K562 (cell line): ENCODE data around the gene RERGL. TPM values are rescaled to one million over a fixed set of nuclear protein-coding genes. Genes with fewer than 3 reads are reported as not detected.

ENCODE experiments used
- ATAC-seq: fragments of 200-7000 bp; cut with Tn5 transposase; 3 replicates; pipeline ENCODE4 v1.9.1; 2020; ENCODE audit warnings: moderate library complexity
- BruUV-seq: library from RNA; stranded (reverse); fragments of 400-500 nt; replicated peaks from 2 replicates; lab custom pipeline; 2021; lab: Mats Ljungman, UMichigan
- CTCF ChIA-PET: fragments of 300-600 bp; formaldehyde crosslinking; extraction: SDS; loops from one replicate; lab custom pipeline; 2021; ENCODE audit warnings: low intra/inter-chr PET ratio; lab: Yijun Ruan, JAX
- POLR2A ChIA-PET: fragments of 300-600, 350-650 bp; sonication (Branson Sonifier 250); formaldehyde crosslinking; extraction: SDS; loops from one replicate; lab custom pipeline; 2021; ENCODE audit warnings: antibody characterized with exemption, inconsistent platforms; lab: Yijun Ruan, JAX
- DNase-seq, 4 experiments: peaks; one replicate each; pipeline versions ENCODE4 v3.0.0 to v3.0.0-alpha.2; 2011 to 2018; ENCODE audit warnings: low spot score in 3 of 4, mixed read lengths in 3 of 4; ENCODE audit errors: extremely low read depth in 1 of 4
- FAIRE-seq: peaks from 2 replicates; lab custom pipeline; 2011; peaks lifted over from hg19 to GRCh38; lab: Jason Lieb, UNC
- H2AFZ ChIP-seq: 2 replicates; pipeline ENCODE4 v1.6.0; 2011; ENCODE audit warnings: low read depth, low read length, control low read depth, inconsistent platforms
- H3K27ac ChIP-seq: fragments of 200-600 bp; 3 replicates; pipeline ENCODE4 v1.8.0; 2011; ENCODE audit warnings: low read depth, mild to moderate bottlenecking, control low read depth, inconsistent platforms, low read length, moderate library complexity, mixed read lengths; ENCODE audit errors: extremely low read depth
- H3K27me3 ChIP-seq, 2 experiments: fragments of 300-600 bp in 1 of 2; 2 replicates in 1 of 2; 3 replicates in 1 of 2; pipeline versions ENCODE4 v1.6.0 to v1.8.0; 2011; ENCODE audit warnings: inconsistent platforms in 2 of 2, low read length in 2 of 2, mild to moderate bottlenecking in 1 of 2, mixed read lengths in 1 of 2, moderate library complexity in 1 of 2; ENCODE audit not compliant: control insufficient read depth in 2 of 2, insufficient read depth in 2 of 2
- H3K36me3 ChIP-seq: fragments of 300-600 bp; 3 replicates; pipeline ENCODE4 v1.8.0; 2011; ENCODE audit warnings: mild to moderate bottlenecking, low read length, inconsistent platforms; ENCODE audit not compliant: control insufficient read depth, insufficient read depth
- H3K4me1 ChIP-seq, 2 experiments: fragments of 200-600 bp in 1 of 2; replicated peaks in 1 of 2; 2 replicates in 1 of 2; 3 replicates in 1 of 2; pipeline versions ENCODE4 v1.5.1 to v1.8.0; 2011; ENCODE audit warnings: inconsistent platforms in 2 of 2, low read length in 2 of 2, mild to moderate bottlenecking in 1 of 2, mixed read lengths in 1 of 2, moderate library complexity in 1 of 2; ENCODE audit not compliant: control insufficient read depth in 2 of 2, insufficient read depth in 2 of 2
- H3K4me2 ChIP-seq: 2 replicates; pipeline ENCODE4 v1.6.1; 2011; ENCODE audit warnings: low read length, control low read depth, inconsistent platforms, mixed read lengths; ENCODE audit not compliant: insufficient read depth
- H3K4me3 ChIP-seq: fragments of 200-600 bp; sonication (generic), shearing (Covaris generic); 2 replicates; pipeline ENCODE4 v1.5.1; 2016; ENCODE audit warnings: control low read depth, inconsistent platforms
- H3K79me2 ChIP-seq: fragments of 200-600 bp; 3 replicates; pipeline ENCODE4 v1.8.0; 2011; ENCODE audit warnings: low read length, inconsistent platforms; ENCODE audit not compliant: control insufficient read depth, insufficient read depth
- H3K9ac ChIP-seq, 2 experiments: 2 replicates each; pipeline versions ENCODE4 v1.6.0 to v1.6.1; 2011; ENCODE audit warnings: low read depth in 2 of 2, low read length in 2 of 2, control low read depth in 1 of 2, inconsistent platforms in 1 of 2, mild to moderate bottlenecking in 1 of 2, mixed read lengths in 1 of 2; ENCODE audit not compliant: insufficient read depth in 1 of 2
- H3K9me1 ChIP-seq: one replicate; pipeline ENCODE4 v1.6.0; 2011; ENCODE audit warnings: inconsistent platforms, mild to moderate bottlenecking, low read length, moderate library complexity; ENCODE audit not compliant: control insufficient read depth, insufficient read depth
- H3K9me3 ChIP-seq: replicated peaks from 2 replicates; pipeline ENCODE4 v1.5.1; 2011; ENCODE audit warnings: low read depth, low read length, inconsistent platforms; ENCODE audit not compliant: control insufficient read depth, insufficient read depth
- H4K20me1 ChIP-seq: replicated peaks from 2 replicates; pipeline ENCODE4 v1.6.1; 2011; ENCODE audit warnings: low read length, inconsistent platforms, mixed read lengths; ENCODE audit not compliant: control insufficient read depth, insufficient read depth
- ZBTB8A ChIP-seq: fragments of 450-650 bp; IDR thresholded peaks from 2 replicates; pipeline ENCODE4 v1.6.1; 2018; ENCODE audit warnings: mild to moderate bottlenecking, moderate library complexity; ENCODE audit not compliant: partially characterized antibody
- WGBS: fragments of 100-300 bp; shearing (Covaris generic); methylation state at CpG from one replicate; pipeline ENCODE4 v1.1.6; 2016; ENCODE audit warnings: low coverage, mixed read lengths; ENCODE audit not compliant: insufficient coverage; ENCODE audit errors: missing lambda C conversion rate; 5-methylcytosine and 5-hydroxymethylcytosine counted together
- in situ Hi-C: fragments of 300-500 bp; cut with MboI; formaldehyde crosslinking; loops from 4 replicates; pipeline ENCODE4 v1.15.0; 2018; ENCODE audit warnings: inconsistent platforms, mixed read lengths
- intact Hi-C: fragments of 100-400 bp; cut with micrococcal nuclease; formaldehyde crosslinking; loops from 2 replicates; pipeline ENCODE4 v1.14.2; 2022
- polyA plus RNA-seq, 8 experiments: library from polyadenylated mRNA; depleted of rRNA in 4 of 8; stranded (reverse) in 5 of 8; unstranded in 3 of 8; fragments of >200 nt; fragmentation: Nextera tagmentation in 2 of 8; fragmentation: Illumina TruSeq in 1 of 8; extraction: Ambion mirVana in 2 of 8; extraction: Trizol in 1 of 8; gene quantifications; 2 replicates each; pipeline versions ENCODE4 v1.2.1 to v1.2.3, GENCODE V29; 2011 to 2014; ENCODE audit warnings: inconsistent platforms in 1 of 8, missing spikeins in 1 of 8
- total RNA-seq, 7 experiments: library from RNA; depleted of rRNA in 6 of 7; stranded (reverse); fragments of >200 nt in 6 of 7; fragmentation: Illumina TruSeq in 2 of 7; extraction: Trizol in 2 of 7; gene quantifications; 2 replicates each; pipeline versions ENCODE4 v1.2.1 to v1.2.3, GENCODE V29; 2011 to 2021; ENCODE audit warnings: low replicate concordance in 1 of 7
- TF ChIP-seq, protein P1 (sequence below): fragments of 450-650 bp; IDR thresholded peaks from 2 replicates; pipeline ENCODE4 v1.6.1; 2018; ENCODE audit not compliant: partially characterized antibody

RERGL gene
- total and polyA plus RNA-seq, 9 of the 15 experiments (the other 6 are each of a cell fraction or from before 2014, with no cell fraction given), result 0.11 TPM; not detected in 8

DNA sequence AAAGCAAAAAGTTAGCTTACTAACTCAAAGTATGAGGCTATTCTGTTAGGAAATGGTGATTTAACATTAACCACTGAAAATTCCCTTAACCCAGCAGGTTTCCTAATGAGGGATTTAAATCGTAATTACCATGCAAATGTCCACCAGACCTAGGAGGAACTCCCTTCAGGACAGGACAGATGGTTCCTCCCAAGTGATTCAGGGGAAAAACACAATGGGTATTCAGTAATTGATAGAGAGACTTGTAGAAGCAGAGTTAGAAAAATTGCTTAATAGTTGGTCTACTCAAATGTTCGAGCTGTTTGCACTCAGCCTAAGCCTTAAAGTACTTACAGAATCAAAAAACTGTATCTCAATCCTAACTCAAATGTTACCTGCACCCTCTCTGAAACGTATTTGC is 21.6 kb downstream of the RERGL start:
- Histone ChIP-seq H3K9ac (no peak overlapping the region), H3K9me3 (no peaks in the 10 kb centered on the region), H3K36me3 (no peaks in the 10 kb centered on the region), H3K27me3 (no peaks in the 10 kb centered on the region), H3K79me2 (no peaks in the 10 kb centered on the region), H3K4me1 (no peaks in the 10 kb centered on the region), H3K4me3 (no peak overlapping the region), H3K4me2 (no peak overlapping the region), H3K27ac (no peak overlapping the region), H3K9me1 (no peaks in the 10 kb centered on the region), H2AFZ (no peak overlapping the region), H4K20me1 (no peaks in the 10 kb centered on the region)
- CTCF ChIA-PET, result no interaction called here
- intact Hi-C loops (no loop called here), in situ Hi-C loops (no loop called here)
- BruUV-seq, result no TSS peak
- 0% methylated on average over 2 of the region's 3 CpGs for WGBS
- DNase-seq (no peak), FAIRE-seq (no peak), ATAC-seq (no peak)
- TF ChIP-seq, protein P1, sequence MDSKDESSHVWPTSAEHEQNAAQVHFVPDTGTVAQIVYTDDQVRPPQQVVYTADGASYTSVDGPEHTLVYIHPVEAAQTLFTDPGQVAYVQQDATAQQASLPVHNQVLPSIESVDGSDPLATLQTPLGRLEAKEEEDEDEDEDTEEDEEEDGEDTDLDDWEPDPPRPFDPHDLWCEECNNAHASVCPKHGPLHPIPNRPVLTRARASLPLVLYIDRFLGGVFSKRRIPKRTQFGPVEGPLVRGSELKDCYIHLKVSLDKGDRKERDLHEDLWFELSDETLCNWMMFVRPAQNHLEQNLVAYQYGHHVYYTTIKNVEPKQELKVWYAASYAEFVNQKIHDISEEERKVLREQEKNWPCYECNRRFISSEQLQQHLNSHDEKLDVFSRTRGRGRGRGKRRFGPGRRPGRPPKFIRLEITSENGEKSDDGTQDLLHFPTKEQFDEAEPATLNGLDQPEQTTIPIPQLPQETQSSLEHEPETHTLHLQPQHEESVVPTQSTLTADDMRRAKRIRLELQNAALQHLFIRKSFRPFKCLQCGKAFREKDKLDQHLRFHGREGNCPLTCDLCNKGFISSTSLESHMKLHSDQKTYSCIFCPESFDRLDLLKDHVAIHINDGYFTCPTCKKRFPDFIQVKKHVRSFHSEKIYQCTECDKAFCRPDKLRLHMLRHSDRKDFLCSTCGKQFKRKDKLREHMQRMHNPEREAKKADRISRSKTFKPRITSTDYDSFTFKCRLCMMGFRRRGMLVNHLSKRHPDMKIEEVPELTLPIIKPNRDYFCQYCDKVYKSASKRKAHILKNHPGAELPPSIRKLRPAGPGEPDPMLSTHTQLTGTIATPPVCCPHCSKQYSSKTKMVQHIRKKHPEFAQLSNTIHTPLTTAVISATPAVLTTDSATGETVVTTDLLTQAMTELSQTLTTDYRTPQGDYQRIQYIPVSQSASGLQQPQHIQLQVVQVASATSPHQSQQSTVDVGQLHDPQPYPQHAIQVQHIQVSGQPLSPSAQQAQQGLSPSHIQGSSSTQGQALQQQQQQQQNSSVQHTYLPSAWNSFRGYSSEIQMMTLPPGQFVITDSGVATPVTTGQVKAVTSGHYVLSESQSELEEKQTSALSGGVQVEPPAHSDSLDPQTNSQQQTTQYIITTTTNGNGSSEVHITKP, result peak; percentile 17
- TF ChIP-seq ZBTB8A, result no peak
- POLR2A ChIA-PET, result no interaction called here
